Activated naive CD8-positive, alpha-beta T cell treated with anti-CD3 and anti-CD28 coated beads, Interleukin-2, amount 50 U/mL, for 24 hours (primary cell): ENCODE measurements around the gene GRHL3.

Source experiments
- ATAC-seq: fragments of 150-1000 bp; cut with Tn5 transposase; one replicate; pipeline ENCODE4 v1.10.0; 2021
- DNase-seq: peaks from one replicate; pipeline ENCODE4 v3.0.0; 2021
- H3K27ac Mint-ChIP-seq: one replicate; pipeline ENCODE4 v1.8.0; 2021; ENCODE audit warnings: mild to moderate bottlenecking, mixed read lengths
- H3K27me3 Mint-ChIP-seq: one replicate; pipeline ENCODE4 v1.8.0; 2021; ENCODE audit warnings: mixed read lengths
- H3K36me3 Mint-ChIP-seq: one replicate; pipeline ENCODE4 v1.8.0; 2021; ENCODE audit warnings: low read depth, mixed read lengths
- H3K4me1 Mint-ChIP-seq: one replicate; pipeline ENCODE4 v1.8.0; 2021; ENCODE audit warnings: mixed read lengths
- H3K4me3 Mint-ChIP-seq: one replicate; pipeline ENCODE4 v1.8.0; 2021; ENCODE audit warnings: mild to moderate bottlenecking, moderate library complexity, mixed read lengths
- H3K9me3 Mint-ChIP-seq: one replicate; pipeline ENCODE4 v1.8.0; 2021; ENCODE audit warnings: mixed read lengths

The GRHL3 gene

GRCh38 chr1:24336075-24336474, 16.9 kb downstream of the GRHL3 start:
- Mint-ChIP-seq H3K4me3 (no peak overlapping the region), H3K27me3 (peaks cover 12% of the 10 kb centered on the region), H3K36me3 (no peaks in the 10 kb centered on the region), H3K9me3 (no peaks in the 10 kb centered on the region), H3K4me1 (no peaks in the 10 kb centered on the region), H3K27ac (no peak overlapping the region)
- DNase-seq, result no peak
- ATAC-seq, result no peak

- Mint-ChIP-seq H3K27ac (no peak overlapping the region), H3K4me1 (no peaks in the 10 kb centered on the region)
- DNase-seq, result no peak
Observed at GRCh38 chr1:24337455-24337854, 18.3 kb downstream of the GRHL3 start.

GRCh38 chr1:24338447-24338846, 19.3 kb downstream of the GRHL3 start:
- no peak overlapping the region for H3K4me3 Mint-ChIP-seq
- peaks cover 12% of the 10 kb centered on the region for H3K27me3 Mint-ChIP-seq
- no peak for ATAC-seq
- H3K9me3 Mint-ChIP-seq, result no peaks in the 10 kb centered on the region
- H3K4me1 Mint-ChIP-seq, result no peaks in the 10 kb centered on the region
- H3K36me3 Mint-ChIP-seq, result no peaks in the 10 kb centered on the region
- DNase-seq, result no peak
- H3K27ac Mint-ChIP-seq, result no peak overlapping the region

More at GRCh38 chr1:24337455-24337854, 18.3 kb downstream of the GRHL3 start:
- no peak overlapping the region for H3K4me3 Mint-ChIP-seq
- H3K36me3 Mint-ChIP-seq, result no peaks in the 10 kb centered on the region
- ATAC-seq, result no peak
- peaks cover 11% of the 10 kb centered on the region for H3K27me3 Mint-ChIP-seq
- no peaks in the 10 kb centered on the region for H3K9me3 Mint-ChIP-seq

- ATAC-seq, result no peak
- no peak for DNase-seq
- Mint-ChIP-seq H3K9me3 (no peaks in the 10 kb centered on the region), H3K36me3 (no peaks in the 10 kb centered on the region), H3K4me1 (no peaks in the 10 kb centered on the region), H3K4me3 (no peak overlapping the region), H3K27me3 (peaks cover 8% of the 10 kb centered on the region), H3K27ac (no peak overlapping the region)
Observed at GRCh38 chr1:24339996-24340395, 20.8 kb downstream of the GRHL3 start.

- DNase-seq (no peak), ATAC-seq (no peak)
- Mint-ChIP-seq H3K27me3 (peaks cover 8% of the 10 kb centered on the region), H3K4me3 (no peak overlapping the region), H3K9me3 (no peaks in the 10 kb centered on the region), H3K27ac (no peak overlapping the region), H3K4me1 (no peaks in the 10 kb centered on the region), H3K36me3 (no peaks in the 10 kb centered on the region)
Observed at GRCh38 chr1:24340770-24341169, 21.6 kb downstream of the GRHL3 start.

- no peak for DNase-seq
- Mint-ChIP-seq H3K36me3 (no peaks in the 10 kb centered on the region), H3K27me3 (peaks cover 11% of the 10 kb centered on the region), H3K9me3 (no peaks in the 10 kb centered on the region), H3K4me3 (no peak overlapping the region), H3K4me1 (no peaks in the 10 kb centered on the region), H3K27ac (no peak overlapping the region)
- ATAC-seq, result no peak
Observed at GRCh38 chr1:24341260-24341659, 22.1 kb downstream of the GRHL3 start.

GRCh38 chr1:24343412-24344089, 24.4 kb downstream of the GRHL3 start:
- DNase-seq, result no peak
- no peaks in the 10 kb centered on the region for H3K4me1 Mint-ChIP-seq
- H3K9me3 Mint-ChIP-seq, result no peaks in the 10 kb centered on the region
- no peaks in the 10 kb centered on the region for H3K36me3 Mint-ChIP-seq
- no peak for ATAC-seq
- H3K27ac Mint-ChIP-seq, result no peak overlapping the region
- H3K27me3 Mint-ChIP-seq, result peaks cover 17% of the 10 kb centered on the region
- H3K4me3 Mint-ChIP-seq, result no peak overlapping the region

GRCh38 chr1:24344090-24344742, 25.1 kb downstream of the GRHL3 start:
- DNase-seq (no peak), ATAC-seq (no peak)
- Mint-ChIP-seq H3K4me1 (no peaks in the 10 kb centered on the region), H3K27ac (no peak overlapping the region), H3K27me3 (peaks cover 17% of the 10 kb centered on the region), H3K9me3 (no peaks in the 10 kb centered on the region), H3K4me3 (no peak overlapping the region), H3K36me3 (no peaks in the 10 kb centered on the region)

- no peaks in the 10 kb centered on the region for H3K9me3 Mint-ChIP-seq
- ATAC-seq, result no peak
- H3K27me3 Mint-ChIP-seq, result peaks cover 19% of the 10 kb centered on the region
Observed at GRCh38 chr1:24345334-24345733, 26.2 kb downstream of the GRHL3 start.

GRCh38 chr1:24347159-24347934, 28.2 kb downstream of the GRHL3 start:
- no peak overlapping the region for H3K27ac Mint-ChIP-seq
- no peaks in the 10 kb centered on the region for H3K9me3 Mint-ChIP-seq
- ATAC-seq, result no peak
- H3K36me3 Mint-ChIP-seq, result no peaks in the 10 kb centered on the region
- H3K4me3 Mint-ChIP-seq, result no peak overlapping the region
- no peak for DNase-seq
- H3K4me1 Mint-ChIP-seq, result peaks cover 25% of the 10 kb centered on the region
- peaks cover 17% of the 10 kb centered on the region for H3K27me3 Mint-ChIP-seq

More at GRCh38 chr1:24345334-24345733, 26.2 kb downstream of the GRHL3 start:
- Mint-ChIP-seq H3K4me3 (no peak overlapping the region), H3K4me1 (peaks cover 9% of the 10 kb centered on the region), H3K36me3 (no peaks in the 10 kb centered on the region), H3K27ac (no peak overlapping the region)
- DNase-seq, result no peak

- DNase-seq, result no peak
- Mint-ChIP-seq H3K4me3 (no peak overlapping the region), H3K4me1 (peaks cover 27% of the 10 kb centered on the region), H3K27me3 (peaks cover 15% of the 10 kb centered on the region), H3K9me3 (no peaks in the 10 kb centered on the region), H3K36me3 (no peaks in the 10 kb centered on the region), H3K27ac (no peak overlapping the region)
- ATAC-seq, result no peak
Observed at GRCh38 chr1:24348196-24348595, 29.0 kb downstream of the GRHL3 start.

- no peaks in the 10 kb centered on the region for H3K9me3 Mint-ChIP-seq
- DNase-seq, result no peak
- peaks cover 15% of the 10 kb centered on the region for H3K27me3 Mint-ChIP-seq
- H3K4me1 Mint-ChIP-seq, result peaks cover 27% of the 10 kb centered on the region
- no peak overlapping the region for H3K27ac Mint-ChIP-seq
- no peaks in the 10 kb centered on the region for H3K36me3 Mint-ChIP-seq
- peak; percentile 48 for ATAC-seq
- no peak overlapping the region for H3K4me3 Mint-ChIP-seq
Observed at GRCh38 chr1:24349891-24350290, 30.7 kb downstream of the GRHL3 start.

GRCh38 chr1:24351247-24351646, 32.1 kb downstream of the GRHL3 start:
- ATAC-seq (peak; percentile 50), DNase-seq (peak; percentile 18)
- Mint-ChIP-seq H3K27ac (peak overlapping the region; percentile 26), H3K27me3 (peaks cover 10% of the 10 kb centered on the region), H3K9me3 (no peaks in the 10 kb centered on the region), H3K36me3 (no peaks in the 10 kb centered on the region), H3K4me1 (peaks cover 27% of the 10 kb centered on the region), H3K4me3 (no peak overlapping the region)

GRCh38 chr1:24351918-24352627, 32.9 kb downstream of the GRHL3 start:
- H3K27ac Mint-ChIP-seq, result no peak overlapping the region
- no peaks in the 10 kb centered on the region for H3K36me3 Mint-ChIP-seq
- H3K4me3 Mint-ChIP-seq, result no peak overlapping the region
- no peak for ATAC-seq
- peaks cover 27% of the 10 kb centered on the region for H3K4me1 Mint-ChIP-seq
- peak; percentile 49 for DNase-seq
- H3K9me3 Mint-ChIP-seq, result no peaks in the 10 kb centered on the region
- H3K27me3 Mint-ChIP-seq, result peaks cover 8% of the 10 kb centered on the region
